ENCODE measurements around the gene GJB4.
"Not testable (repeated sequence)": the region's sequence is repeated elsewhere in the genome, so short reads cannot be mapped to it uniquely, and the experiment has no call there.

The GJB4 gene

DNA sequence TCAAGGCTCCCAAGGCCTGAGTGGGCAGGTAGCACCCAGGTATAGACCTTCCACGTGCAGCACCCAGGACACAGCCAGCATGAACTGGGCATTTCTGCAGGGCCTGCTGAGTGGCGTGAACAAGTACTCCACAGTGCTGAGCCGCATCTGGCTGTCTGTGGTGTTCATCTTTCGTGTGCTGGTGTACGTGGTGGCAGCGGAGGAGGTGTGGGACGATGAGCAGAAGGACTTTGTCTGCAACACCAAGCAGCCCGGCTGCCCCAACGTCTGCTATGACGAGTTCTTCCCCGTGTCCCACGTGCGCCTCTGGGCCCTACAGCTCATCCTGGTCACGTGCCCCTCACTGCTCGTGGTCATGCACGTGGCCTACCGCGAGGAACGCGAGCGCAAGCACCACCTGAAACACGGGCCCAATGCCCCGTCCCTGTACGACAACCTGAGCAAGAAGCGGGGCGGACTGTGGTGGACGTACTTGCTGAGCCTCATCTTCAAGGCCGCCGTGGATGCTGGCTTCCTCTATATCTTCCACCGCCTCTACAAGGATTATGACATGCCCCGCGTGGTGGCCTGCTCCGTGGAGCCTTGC lies 1.7 kb downstream of the GJB4 start:
- Mint-ChIP-seq H3K4me3 (no peak overlapping the region), H3K4me1 (no peaks in the 10 kb centered on the region), H3K27me3 (no peaks in the 10 kb centered on the region), H3K36me3 (ENCODE audit: low read depth) (no peaks in the 10 kb centered on the region), H3K27ac (no peak overlapping the region), H3K9me3 (no peaks in the 10 kb centered on the region)
- DNase-seq (no peak), ATAC-seq (no peak)

DNA sequence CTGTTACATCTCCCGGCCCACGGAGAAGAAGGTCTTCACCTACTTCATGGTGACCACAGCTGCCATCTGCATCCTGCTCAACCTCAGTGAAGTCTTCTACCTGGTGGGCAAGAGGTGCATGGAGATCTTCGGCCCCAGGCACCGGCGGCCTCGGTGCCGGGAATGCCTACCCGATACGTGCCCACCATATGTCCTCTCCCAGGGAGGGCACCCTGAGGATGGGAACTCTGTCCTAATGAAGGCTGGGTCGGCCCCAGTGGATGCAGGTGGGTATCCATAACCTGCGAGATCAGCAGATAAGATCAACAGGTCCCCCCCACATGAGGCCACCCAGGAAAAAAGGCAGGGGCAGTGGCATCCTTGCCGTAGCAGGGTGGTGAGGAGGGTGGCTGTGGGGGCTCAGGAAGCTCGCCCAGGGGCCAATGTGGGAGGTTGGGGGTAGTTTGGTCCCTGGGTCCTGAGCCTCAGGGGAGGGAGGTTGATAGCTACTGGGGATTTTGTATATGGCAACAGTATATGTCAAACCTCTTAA lies 2.3 kb downstream of the GJB4 start:
- H3K4me1 Mint-ChIP-seq, result no peaks in the 10 kb centered on the region
- ATAC-seq (no peak), DNase-seq (no peak)
- H3K4me3 Mint-ChIP-seq, result no peak overlapping the region
- H3K36me3 Mint-ChIP-seq (ENCODE audit: low read depth), result no peaks in the 10 kb centered on the region
- no peaks in the 10 kb centered on the region for H3K9me3 Mint-ChIP-seq
- no peak overlapping the region for H3K27ac Mint-ChIP-seq
- H3K27me3 Mint-ChIP-seq, result no peaks in the 10 kb centered on the region

DNA sequence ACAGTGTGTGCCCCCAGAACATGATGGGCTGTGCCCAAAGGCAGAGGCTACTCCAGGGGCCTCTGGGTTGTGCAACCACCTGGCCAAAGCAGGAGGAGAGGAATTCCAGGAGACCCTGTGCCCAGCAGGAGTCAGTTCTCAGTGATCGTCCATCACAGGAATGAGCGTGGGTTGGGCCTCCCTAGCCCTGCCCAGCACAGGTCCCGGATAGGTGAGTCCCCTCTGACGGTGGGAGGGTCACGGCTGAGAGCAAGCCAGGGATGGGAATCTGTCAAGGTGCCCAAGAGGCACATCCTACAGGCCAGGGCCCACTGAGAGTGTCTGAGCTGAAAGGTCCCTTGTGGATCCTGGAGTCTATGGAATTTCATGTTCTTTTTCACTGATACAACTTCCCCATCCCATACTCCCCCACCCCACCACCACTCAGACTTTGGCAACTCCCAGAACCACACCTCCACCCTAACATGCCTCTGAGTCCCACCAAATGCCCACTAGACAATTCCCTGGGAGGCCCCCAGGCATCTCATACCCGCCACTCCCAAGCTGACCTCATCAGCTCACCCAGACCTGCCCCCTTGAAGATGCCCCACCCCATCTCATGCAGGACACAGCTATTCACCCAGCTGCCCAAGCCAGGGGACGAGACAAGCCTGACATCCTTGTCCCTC lies 3.1 kb downstream of the GJB4 start:
- Mint-ChIP-seq H3K27ac (no peak overlapping the region), H3K4me3 (no peak overlapping the region), H3K27me3 (no peaks in the 10 kb centered on the region), H3K4me1 (no peaks in the 10 kb centered on the region), H3K9me3 (no peaks in the 10 kb centered on the region), H3K36me3 (ENCODE audit: low read depth) (no peaks in the 10 kb centered on the region)
- no peak for DNase-seq
- ATAC-seq, result no peak

DNA sequence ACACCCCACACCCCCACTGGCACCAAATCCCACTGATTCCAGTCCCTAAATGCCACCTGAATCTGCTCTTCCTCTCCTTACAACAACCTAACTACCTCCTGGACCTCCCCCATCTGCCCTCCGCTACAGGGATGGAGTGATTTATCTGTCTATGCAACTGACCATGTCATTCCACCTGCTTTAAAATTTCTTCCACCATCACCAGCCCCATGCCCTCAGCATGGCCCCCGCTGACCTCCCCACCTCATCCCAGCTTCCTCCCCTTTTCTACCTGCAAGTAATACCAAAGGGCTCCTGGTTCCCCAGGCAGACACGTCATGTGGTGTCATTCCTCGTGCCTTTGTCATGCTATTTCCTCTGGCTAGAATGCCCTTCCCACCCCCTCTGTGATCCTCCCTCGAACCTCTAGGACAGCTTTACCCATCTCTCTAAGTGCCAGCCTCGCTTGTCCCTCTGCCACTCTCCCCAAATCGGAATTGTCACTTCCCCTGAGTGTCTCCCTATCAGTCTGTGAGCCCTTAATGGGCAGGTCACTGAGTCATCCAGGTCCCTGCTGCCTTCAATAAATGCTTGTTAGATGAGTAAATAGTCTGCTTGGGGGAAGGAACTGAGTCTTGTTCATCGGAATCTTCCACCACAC lies 3.7 kb downstream of the GJB4 start:
- Mint-ChIP-seq H3K4me1 (no peaks in the 10 kb centered on the region), H3K9me3 (no peaks in the 10 kb centered on the region), H3K36me3 (ENCODE audit: low read depth) (no peaks in the 10 kb centered on the region), H3K27me3 (no peaks in the 10 kb centered on the region), H3K27ac (no peak overlapping the region), H3K4me3 (no peak overlapping the region)
- DNase-seq (no peak), ATAC-seq (no peak)

DNA sequence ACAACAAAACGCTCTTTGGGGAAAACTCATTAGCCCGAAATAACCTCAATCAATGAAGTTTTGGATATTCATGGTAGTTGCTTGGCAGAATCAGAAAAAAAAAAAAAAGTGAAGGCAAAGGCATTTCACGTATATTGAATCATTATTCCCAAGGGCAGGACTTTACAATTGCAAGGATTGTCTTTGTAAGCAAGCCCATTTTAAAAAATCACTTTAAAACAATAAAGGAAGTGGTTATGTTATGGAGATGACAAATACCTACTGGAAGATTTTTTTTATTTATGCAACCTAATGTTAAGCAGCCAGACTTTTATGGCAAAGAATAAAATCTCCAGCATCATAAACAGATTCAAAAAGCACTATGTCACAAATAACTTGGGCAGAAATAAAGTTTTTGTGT lies 9.3 kb downstream of the GJB4 start:
- peaks cover 2% of the 10 kb centered on the region for H3K27me3 Mint-ChIP-seq
- ATAC-seq, result no peak
- H3K27ac Mint-ChIP-seq, result no peak overlapping the region
- no peak for DNase-seq
- H3K4me3 Mint-ChIP-seq, result no peak overlapping the region
- no peaks in the 10 kb centered on the region for H3K9me3 Mint-ChIP-seq
- no peaks in the 10 kb centered on the region for H3K4me1 Mint-ChIP-seq
- H3K36me3 Mint-ChIP-seq (ENCODE audit: low read depth), result no peaks in the 10 kb centered on the region

DNA sequence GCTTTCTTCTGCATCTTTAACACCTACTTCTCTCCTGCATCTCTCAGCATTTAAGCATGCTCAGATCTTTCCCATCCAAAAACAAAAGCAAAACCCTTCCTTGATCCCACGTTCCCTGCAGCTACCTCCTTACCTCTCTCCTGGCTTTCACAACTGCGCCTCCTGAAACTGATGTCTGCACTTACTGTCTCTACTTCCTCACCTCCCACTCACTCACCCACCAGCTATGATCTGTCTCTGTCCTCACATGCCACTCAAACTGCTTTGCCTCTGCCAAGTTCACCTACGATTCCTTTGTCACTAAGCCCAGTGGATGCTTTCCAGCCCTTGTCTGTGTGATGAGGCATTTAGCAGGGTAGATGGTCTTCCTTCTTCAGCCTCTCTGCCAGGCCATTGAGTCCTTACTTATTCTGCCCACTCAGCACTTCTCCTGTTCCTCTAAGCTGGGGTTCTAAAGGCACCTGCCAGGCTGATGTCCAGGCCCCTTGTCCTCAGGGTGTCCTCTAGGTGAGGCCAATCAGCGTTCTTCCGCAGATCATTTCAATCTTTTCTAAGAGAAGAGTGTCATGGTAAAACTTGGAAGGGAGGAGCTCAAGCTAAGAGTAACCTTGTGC lies 11.5 kb downstream of the GJB4 start:
- no peak for ATAC-seq
- H3K4me3 Mint-ChIP-seq, result no peak overlapping the region
- no peaks in the 10 kb centered on the region for H3K36me3 Mint-ChIP-seq (ENCODE audit: low read depth)
- H3K4me1 Mint-ChIP-seq, result no peaks in the 10 kb centered on the region
- H3K27ac Mint-ChIP-seq, result no peak overlapping the region
- H3K27me3 Mint-ChIP-seq, result peaks cover 2% of the 10 kb centered on the region
- DNase-seq, result no peak
- H3K9me3 Mint-ChIP-seq, result no peaks in the 10 kb centered on the region

DNA sequence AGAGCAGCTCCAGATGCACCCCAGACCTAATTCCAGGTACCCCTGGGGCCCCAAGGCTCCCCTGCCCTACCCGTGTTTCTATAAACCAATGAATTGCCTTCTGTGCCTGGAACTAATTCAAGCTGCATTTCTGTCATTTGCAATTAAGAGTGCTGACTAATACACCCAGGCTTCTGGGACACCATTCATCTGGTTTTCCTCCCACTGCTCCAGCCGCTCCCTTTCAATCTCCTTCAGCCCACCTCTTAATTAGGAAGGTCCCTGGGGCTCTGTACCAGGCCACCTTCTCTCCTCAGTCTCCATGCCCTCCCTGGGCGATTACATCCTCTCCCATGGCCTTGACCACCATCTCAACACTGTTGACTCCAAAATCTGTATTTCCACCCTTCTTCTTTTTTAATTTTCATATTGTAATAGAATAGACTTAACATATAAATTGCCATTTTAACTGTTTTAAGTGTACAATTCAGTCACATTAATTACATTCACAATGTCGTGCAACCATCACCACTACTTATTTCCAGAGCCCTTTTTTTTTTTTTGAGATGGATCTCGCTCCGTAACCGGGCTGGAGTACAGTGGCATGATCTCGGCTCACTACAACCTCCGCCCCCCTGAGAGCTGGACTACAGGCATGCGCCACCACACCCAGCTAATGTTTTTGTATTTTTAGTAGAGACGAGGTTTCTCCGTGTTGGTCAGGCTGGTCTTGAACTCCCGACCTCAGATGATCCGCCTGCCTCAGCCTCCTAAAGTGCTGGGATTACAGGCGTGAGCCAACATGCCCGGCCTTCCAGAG lies 12.2 kb downstream of the GJB4 start:
- Mint-ChIP-seq H3K36me3 (ENCODE audit: low read depth) (no peaks in the 10 kb centered on the region), H3K4me1 (no peaks in the 10 kb centered on the region), H3K27me3 (peaks cover 2% of the 10 kb centered on the region), H3K4me3 (no peak overlapping the region), H3K27ac (no peak overlapping the region), H3K9me3 (no peaks in the 10 kb centered on the region)
- DNase-seq (no peak), ATAC-seq (no peak)

DNA sequence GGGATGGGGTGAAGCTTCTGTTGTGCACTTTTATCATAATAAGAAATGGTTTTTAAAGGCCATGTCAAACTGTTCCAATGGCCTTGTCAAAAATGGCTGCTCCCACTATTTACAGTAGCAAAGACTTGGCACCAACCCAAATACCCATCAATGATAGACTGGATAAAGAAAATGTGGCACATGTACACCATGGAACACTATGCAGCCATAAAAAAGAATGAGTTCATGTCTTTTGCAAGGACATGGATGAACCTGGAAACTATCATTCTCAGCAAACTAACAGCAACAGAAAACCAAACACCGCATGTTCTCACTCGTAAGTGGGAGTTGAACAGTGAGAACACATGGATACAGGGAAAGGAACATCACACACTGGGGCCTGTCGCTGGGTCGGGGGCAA lies 13.6 kb downstream of the GJB4 start:
- ATAC-seq; DNase-seq; H3K4me1 Mint-ChIP-seq; H3K36me3 Mint-ChIP-seq (ENCODE audit: low read depth); H3K4me3 Mint-ChIP-seq; H3K27ac Mint-ChIP-seq; H3K9me3 Mint-ChIP-seq; H3K27me3 Mint-ChIP-seq: not testable (repeated sequence)

DNA sequence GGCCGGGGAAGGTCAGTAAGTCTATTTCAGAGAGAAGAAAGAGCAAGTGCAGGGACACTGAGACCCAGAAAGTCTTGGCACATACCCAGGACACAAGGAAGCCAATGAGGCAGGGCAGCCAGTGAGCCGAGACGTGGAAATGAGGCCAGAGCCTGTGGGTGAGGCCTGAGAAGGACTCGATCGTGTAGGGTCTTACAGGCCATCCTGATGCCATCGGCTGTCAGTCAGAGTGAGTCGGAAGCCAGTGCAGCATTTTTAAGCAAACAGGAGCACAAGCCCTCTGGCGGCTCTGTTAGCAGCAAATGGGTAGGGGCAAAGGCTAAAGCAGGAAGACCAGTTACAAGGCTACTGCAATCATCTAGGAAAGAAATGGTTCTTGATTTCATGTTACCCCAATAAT lies 15.4 kb downstream of the GJB4 start:
- DNase-seq, result no peak
- Mint-ChIP-seq H3K36me3 (ENCODE audit: low read depth) (no peaks in the 10 kb centered on the region), H3K9me3 (no peaks in the 10 kb centered on the region), H3K27ac (no peak overlapping the region), H3K4me3 (no peak overlapping the region), H3K27me3 (peaks cover 18% of the 10 kb centered on the region), H3K4me1 (no peaks in the 10 kb centered on the region)
- no peak for ATAC-seq

DNA sequence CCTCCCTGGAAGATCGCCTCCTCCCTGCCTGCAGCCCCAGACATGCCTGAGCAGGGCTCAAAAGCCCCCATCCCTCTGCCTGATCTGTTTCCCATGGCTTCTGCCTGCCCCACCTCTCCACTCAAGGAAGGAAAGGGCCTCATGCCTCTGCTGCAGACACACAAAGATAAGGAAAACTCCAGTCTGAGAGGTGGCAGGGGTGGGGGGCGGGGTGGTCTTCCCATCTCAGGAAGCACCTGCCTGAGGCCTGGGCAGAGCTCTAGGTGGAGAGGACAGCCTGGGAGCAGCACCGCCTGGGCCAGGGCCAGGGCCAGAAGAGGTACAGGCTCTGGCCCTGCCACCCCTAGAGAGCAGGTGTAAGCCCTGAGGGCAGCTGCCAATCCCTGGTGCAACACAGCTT lies 17.4 kb downstream of the GJB4 start:
- DNase-seq (no peak), ATAC-seq (no peak)
- Mint-ChIP-seq H3K36me3 (ENCODE audit: low read depth) (no peaks in the 10 kb centered on the region), H3K27me3 (peaks cover 28% of the 10 kb centered on the region), H3K4me3 (no peak overlapping the region), H3K27ac (no peak overlapping the region), H3K9me3 (no peaks in the 10 kb centered on the region), H3K4me1 (no peaks in the 10 kb centered on the region)

DNA sequence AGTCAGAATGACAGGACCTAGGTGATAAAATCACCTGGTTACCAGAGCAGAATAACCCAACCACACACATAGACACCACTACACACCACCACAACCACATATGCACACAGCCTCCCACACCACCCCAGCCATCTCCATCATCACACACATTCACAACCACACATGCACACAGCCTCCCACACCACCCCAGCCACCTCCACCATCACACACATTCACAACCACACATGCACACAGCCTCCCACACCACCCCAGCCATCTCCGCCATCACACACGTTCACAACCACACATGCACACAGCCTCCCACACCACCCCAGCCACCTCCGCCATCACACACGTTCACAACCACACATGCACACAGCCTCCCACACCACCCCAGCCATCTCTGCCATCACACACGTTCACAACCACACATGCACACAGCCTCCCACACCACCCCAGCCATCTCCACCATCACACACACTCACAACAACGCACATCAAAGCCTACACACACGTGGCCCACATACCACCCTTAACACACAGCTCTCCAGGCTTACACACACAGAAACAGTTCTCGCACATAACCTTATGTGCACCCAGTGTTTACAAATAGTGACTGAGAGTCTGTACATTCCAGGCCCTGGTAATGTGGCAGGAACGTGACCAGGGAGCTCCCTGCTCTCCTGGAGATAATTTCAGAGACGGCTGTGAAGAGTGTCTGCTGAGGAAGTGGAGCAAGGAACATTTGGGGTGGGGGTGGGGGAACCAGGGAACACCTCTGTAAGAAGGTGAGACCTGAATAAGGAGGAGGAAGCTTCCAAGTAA lies 18.2 kb downstream of the GJB4 start:
- peaks cover 2% of the 10 kb centered on the region for H3K4me1 Mint-ChIP-seq

DNA sequence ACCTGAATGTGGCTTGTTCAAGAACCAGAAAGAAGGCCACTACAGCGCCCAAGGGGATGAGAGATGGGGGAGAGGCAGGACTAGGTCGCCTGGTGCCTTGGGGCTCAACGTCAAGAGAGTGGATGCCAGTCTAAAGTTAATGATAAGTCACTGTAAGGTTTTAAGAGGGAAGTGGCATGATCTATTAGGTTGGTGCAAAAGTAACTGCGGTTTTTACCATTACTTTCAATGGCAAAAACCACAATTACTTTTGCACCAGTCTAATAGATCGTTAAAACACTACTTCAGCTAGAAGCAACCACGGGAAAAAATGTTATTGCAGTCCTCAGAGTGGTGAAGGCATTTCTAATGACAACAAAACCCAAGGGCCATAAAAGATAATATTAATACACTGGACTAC lies 18.8 kb downstream of the GJB4 start:
- Mint-ChIP-seq H3K36me3 (ENCODE audit: low read depth) (no peaks in the 10 kb centered on the region), H3K27me3 (peaks cover 38% of the 10 kb centered on the region), H3K9me3 (no peaks in the 10 kb centered on the region), H3K4me3 (no peak overlapping the region), H3K4me1 (peaks cover 2% of the 10 kb centered on the region), H3K27ac (no peak overlapping the region)
- ATAC-seq, result no peak
- no peak for DNase-seq

More for the DNA sequence above, 18.2 kb downstream of the GJB4 start:
- H3K27ac Mint-ChIP-seq, result no peak overlapping the region
- H3K4me3 Mint-ChIP-seq, result no peak overlapping the region
- DNase-seq (no peak), ATAC-seq (no peak)
- H3K9me3 Mint-ChIP-seq, result no peaks in the 10 kb centered on the region
- H3K27me3 Mint-ChIP-seq, result peaks cover 31% of the 10 kb centered on the region
- no peaks in the 10 kb centered on the region for H3K36me3 Mint-ChIP-seq (ENCODE audit: low read depth)

DNA sequence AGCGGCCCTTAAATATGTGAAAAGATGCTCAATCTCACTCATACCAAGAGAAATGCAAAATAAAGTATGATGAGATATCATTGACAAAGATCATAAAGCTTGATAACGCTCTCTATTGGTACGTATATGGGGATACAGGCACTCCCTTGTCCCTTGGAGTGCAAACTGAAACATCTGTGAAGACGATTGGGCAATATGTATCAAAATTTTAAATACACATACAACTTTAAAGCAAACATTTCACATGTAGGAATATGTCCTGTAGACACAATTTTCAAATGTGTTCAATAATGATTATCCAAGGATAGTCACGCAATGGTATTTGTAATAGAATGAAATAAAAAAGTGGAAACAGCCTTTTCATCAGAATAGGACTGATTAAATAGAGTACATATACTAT lies 19.5 kb downstream of the GJB4 start:
- Mint-ChIP-seq H3K36me3 (ENCODE audit: low read depth) (no peaks in the 10 kb centered on the region), H3K27me3 (peaks cover 39% of the 10 kb centered on the region), H3K9me3 (no peaks in the 10 kb centered on the region), H3K27ac (no peak overlapping the region), H3K4me3 (no peak overlapping the region), H3K4me1 (peaks cover 2% of the 10 kb centered on the region)
- DNase-seq, result no peak
- no peak for ATAC-seq

DNA sequence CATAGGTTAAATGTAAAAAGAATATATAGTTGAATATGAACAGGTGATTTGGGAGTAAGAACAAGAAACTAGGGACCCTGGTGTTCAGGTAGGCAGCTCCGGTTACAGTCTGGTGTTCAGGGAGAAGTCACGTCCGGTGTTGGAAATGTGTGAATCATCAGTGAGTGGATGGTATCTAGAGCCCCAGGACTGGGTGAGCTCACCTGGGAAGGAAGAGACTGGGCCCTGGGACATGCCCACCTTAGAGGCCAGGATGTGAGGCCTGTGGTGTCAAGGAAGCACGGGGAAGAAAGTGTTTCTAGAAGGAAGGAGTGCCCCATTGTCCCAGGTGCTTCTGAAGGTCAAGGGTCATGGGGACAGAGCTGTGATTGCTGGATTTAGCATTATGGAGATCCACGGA lies 20.0 kb downstream of the GJB4 start:
- no peak overlapping the region for H3K27ac Mint-ChIP-seq
- H3K36me3 Mint-ChIP-seq (ENCODE audit: low read depth), result no peaks in the 10 kb centered on the region
- DNase-seq (no peak), ATAC-seq (no peak)
- H3K4me1 Mint-ChIP-seq, result peaks cover 2% of the 10 kb centered on the region
- no peak overlapping the region for H3K4me3 Mint-ChIP-seq
- H3K9me3 Mint-ChIP-seq, result no peaks in the 10 kb centered on the region
- H3K27me3 Mint-ChIP-seq, result peaks cover 39% of the 10 kb centered on the region
